Hematopoietic multipotent progenitor cell treated with erythropoietin and hydrocortisone succinate and interleukin-3 and kit ligand, for 17 days (in vitro differentiated cells): ENCODE measurements around the gene SDK1.

Experiments
- DNase-seq: peaks from one replicate; pipeline ENCODE4 v3.0.0-alpha.2; 2015; ENCODE audit warnings: low spot score

Gene SDK1

DNA sequence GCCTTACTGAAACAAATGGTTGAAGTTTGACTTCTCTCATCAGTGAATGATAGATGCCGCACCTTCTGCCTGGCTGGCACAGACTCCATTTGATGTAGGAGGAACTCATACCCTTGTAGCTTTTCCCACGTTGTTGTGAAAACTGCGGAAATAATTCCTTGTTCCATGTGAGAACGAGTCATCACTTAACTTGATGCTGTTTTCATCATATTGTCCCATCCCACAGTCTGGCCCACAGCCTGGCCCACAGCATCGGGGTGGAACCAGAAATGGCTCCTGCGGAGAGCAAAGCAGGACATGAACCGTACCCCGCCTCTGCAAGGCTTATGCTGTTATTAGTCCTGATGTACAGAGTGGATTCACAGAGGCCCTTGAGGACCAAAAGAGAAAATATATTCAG, 587.0 kb downstream of the SDK1 start:
- DNase-seq: no peak

GRCh38 chr7:3892157-3892556, 591.1 kb downstream of the SDK1 start:
- DNase-seq: no peak

DNA sequence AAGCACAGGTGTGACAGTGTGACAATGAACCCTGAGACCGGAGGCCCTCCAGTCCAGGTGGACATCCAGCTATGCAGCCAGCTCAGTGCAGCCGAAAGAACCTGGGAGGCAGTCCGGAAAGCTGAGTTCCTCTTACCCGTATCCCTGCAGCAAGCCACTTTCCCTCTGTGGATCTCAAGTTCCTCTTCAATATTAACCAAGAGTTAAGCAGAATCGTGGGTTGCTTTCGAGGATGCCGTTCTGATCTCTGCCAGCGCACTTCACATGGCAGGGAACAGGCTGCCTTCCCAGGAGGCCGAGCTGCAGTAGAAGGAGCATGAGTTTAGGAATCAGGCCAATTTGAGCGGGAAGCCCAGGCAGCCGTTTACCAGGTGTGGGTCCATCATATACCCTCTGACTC, 591.6 kb downstream of the SDK1 start:
- no peak for DNase-seq

DNA sequence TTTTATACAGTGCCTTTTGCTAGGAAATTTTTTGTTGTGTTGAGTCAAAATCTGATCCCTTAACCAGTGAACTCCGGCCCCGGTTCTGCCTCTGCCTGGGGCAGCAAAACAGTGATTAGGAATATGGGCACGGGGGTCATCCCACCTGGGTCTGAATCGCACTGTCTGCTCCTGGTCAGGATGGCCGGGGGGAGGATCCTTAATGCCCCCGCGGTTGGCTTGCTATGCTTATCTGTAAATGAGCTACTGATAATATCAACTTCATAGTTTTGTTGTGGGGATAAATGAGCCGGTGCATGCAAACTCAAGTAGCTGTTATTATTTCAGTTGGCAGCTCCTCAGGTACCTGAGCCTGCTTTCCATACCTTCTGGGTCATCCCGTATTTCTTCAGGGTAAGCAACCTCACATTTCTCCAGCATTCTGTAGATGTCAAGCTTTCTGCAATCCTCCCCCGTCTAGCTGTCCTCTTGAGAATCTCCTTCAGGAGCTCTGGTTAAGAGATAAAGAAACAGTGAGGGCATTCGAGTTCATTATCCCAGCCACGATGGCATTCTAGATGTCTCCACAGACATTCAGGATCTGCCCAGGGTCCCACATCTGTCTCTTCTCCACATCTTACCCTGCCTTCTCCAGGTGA, 592.2 kb downstream of the SDK1 start:
- DNase-seq: no peak

DNA sequence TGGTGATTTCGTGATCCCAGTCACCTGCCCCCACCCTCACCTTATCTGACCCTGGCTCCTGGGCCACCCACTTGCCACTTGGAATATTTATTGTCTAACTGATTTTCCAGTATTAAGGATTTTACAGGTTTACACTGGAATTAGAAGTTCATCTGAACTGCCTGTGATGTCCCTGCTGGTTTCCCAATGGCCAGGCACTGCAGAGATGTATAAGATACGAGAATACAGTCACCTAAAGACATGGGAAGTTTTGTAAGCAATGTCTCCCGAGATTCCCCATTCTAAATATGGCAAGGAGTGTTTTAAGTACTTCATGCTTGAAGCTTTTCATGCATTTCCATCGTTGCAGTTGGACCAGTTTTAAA, 592.7 kb downstream of the SDK1 start:
- DNase-seq: no peak

DNA sequence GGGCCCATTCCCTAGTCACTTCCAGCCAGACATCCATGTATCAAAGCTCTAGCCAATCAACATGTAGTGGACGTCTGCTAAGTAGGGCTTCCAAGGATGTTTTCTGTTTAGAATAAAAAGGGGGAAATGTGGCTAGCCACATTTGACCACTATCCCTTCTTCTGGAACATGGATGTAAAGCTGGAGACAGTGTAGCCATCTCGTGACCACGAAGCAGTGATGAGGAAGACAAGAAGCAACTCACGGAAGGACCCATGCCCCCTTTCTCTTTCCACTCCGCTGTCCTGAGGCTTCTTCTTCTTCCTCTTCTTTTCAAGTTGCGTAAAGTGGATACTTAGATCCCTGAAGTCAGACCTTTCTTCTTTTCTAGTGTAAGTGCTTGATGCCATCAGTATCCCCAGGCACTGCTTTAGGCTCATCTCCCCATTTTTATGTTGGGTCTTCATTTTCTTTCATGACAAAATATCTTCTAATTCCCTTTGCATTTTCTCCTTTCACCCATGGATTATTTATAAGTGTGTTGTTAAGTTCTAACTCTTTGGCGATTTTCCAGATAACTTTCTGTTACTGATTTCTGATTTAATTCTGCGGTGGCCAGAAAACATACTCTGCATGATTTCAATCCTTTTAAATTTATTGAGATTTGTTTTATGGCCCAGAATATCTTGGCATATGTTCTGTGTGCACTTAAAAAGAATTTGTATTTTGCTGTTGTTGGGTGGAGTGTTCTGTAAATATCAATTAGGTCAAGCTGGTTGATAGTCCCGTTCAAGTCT, 594.5 kb downstream of the SDK1 start:
- DNase-seq: no peak

DNA sequence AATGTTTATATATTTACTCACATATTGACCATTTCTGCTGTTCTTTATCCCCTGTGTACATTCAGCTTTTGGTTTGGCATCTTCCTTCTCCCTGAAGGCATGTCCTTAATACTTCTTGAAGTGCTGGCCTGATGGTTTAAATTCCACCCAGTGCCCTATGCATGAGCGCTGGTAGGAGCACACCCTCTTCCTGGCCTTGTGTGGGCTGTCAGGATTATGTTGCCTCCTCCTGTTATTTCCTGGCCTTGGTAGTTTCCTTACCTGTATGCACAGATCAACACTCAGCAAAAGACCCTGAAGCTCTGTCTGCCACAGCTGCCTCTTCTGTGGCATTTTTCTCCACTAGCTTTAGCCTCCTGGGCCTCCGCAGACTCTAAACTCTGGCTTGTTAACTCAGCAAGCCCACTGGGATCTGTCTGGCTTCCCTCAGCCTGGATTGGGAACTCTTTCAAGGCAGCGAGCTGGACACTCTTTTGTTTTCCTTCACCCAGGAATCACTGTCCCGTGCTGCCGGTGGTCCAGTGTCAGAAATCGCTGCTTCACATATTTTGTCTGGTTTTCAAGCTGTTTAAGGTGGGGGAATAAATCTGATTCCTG, 595.2 kb downstream of the SDK1 start:
- no peak for DNase-seq

DNA sequence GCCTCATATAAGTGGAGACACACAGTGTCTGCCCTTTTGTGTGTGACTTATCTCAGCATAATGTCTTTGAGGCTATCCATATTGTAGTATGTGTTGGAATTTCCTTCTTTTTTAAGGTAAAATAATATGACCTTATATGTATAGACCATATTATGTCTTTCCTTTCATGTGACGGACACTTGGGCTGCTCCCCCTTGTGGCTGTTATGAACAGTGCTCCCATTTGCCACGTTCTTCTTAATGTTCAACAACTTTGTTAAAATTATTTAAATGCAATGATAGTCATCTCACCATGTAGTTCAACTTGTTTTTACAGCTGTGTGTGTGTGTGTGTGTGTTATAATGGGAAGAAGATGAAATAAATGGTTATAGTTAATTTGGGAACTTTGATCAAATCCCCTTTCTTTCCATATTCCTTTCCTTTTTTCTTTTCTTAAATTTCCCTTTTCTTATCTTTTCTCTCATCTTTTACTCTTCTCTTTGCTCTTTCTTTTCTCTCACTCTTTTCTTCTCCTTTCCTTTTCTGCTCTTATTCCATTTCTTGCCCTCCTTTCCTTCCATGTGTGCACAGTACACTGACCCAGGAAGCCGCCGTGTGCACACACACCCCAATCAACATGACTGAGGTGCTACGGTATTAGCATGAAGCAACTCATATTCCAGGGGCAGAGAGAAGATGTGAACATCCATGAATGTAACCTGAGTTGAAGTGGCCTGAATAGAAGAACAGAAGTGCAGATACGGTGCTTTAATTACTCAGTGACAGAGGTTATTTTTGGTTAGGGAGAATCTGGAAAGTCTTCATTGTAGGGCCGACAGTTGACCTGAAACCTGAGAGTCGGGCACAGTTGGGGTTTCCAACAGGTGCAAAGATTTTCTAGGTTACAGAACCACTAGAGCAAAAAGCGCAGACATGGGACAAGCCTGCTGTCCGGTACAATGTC, 596.6 kb downstream of the SDK1 start:
- DNase-seq: peak; percentile 19

DNA sequence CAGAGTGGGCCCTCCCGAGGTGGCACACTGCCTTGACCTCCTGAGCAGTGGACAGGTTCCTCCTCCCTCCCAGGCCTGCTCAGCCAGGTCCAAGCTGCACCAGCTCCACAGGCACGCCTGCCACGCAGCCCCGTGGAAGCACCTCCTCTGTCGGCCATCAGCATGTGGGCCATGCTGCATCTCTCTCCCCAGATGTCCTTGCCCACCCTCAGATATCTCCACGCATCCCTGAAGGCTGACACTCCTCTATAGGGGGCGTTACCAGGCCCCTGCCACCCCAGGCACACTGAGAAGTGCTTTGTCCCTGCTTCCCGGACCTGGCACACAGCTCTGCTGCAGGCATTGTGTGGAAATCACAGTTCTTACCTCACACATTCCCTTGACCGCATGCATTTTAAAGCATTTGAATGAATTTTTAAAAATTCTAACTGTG, 598.5 kb downstream of the SDK1 start:
- DNase-seq: no peak

DNA sequence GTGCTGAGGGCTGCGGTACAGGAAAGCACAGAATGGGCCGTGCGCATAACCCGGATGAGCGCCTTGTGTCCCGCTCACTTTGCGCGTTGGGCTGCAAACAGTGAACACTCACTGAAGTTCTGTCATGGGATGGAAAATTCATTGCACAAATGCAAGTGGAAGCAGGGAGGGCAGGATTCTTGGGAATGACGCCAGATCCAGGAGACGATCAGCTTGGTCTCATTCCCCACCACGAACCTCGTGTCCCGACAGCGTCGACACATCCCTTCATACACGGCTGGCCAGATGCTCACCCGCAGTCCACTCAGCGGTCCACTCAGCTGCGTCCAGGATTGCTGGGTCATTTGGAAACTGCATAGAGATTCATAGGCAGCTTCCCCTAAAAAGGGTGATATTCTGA, 607.1 kb downstream of the SDK1 start:
- DNase-seq: no peak

DNA sequence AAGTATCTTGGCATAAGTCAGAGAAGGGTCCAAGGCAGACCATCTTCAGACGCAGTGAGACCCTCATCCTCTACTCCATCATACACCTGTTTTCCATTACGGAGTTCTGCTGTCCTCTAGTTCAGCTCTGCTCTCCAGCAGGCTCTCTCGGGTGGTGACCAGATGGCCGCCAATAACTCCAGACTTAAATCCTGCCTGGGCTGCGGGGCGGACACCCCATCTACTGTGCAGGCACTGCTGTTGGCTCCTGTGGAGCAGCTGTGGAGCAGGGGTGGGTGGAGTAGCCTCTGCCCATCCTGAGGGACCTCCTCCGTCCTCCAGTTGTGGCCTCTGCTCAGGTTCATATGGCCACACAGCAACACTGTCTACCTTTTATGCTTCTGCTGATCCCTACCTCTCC, 608.1 kb downstream of the SDK1 start:
- no peak for DNase-seq

DNA sequence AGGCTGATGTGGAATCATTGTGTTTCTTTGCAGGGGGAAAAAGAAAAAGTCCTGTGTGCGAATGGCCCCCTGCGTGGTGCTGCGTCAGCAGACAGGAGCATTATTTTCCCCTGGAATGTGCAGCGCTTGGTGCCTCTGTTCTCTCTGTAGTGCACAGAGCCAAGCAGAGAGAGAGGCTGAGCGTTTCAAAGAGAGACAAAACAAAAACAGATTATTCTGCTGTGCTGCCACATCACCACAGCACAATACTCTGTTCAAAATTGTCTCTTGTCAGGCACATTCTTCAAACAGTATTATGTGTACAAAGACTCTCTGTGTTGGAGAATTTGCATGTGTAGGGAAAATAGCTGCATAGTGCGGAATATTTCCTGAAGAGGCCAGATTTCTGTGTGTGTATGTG, 609.0 kb downstream of the SDK1 start:
- no peak for DNase-seq

GRCh38 chr7:3911685-3912084, 610.6 kb downstream of the SDK1 start:
- DNase-seq: no peak

DNA sequence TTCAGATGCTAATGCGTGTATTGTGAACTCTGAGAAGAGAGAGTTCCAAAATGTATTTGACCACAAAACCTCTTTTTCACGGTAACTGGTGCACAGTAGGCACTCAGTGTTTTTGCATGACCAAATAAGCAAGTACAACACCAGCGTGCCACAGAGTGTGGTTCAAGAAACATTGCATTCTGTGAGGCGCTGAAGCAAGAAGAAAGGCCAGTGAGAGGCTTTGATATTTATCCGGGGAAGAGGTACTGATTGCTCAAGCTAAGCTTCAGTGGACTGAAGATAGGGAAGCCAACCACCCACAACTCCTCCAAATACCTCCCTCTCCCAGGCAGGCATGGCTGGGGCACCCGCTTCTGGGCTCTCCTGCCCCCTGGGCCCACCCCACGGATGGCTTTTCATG, 611.2 kb downstream of the SDK1 start:
- DNase-seq: no peak

GRCh38 chr7:3914051-3914775, 613.2 kb downstream of the SDK1 start:
- DNase-seq: no peak

DNA sequence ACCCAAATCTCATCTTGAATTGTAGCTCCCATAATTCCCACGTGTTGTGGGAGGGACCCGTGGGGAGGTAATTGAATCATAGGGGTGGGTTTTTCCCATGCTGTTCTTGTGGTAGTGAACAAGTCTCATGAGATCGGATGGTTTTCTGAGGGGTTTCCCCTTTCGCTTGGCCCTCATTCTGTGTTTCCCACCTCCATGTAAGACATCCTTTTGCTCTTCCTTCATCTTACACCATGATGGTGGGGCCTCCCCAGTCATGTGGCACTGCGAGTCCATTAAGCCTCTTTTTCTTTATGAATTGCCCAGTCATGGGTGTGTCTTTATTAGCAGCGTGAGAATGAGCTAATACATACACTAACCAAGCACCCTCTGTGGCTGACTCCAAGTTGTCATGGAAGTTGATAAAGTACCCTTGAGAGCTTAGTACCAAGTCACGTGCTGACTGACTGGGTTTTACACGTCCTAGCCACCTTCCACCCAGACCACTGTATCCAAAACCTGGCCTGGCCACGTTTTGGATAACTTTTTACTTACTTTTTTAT, 614.4 kb downstream of the SDK1 start:
- DNase-seq: no peak

DNA sequence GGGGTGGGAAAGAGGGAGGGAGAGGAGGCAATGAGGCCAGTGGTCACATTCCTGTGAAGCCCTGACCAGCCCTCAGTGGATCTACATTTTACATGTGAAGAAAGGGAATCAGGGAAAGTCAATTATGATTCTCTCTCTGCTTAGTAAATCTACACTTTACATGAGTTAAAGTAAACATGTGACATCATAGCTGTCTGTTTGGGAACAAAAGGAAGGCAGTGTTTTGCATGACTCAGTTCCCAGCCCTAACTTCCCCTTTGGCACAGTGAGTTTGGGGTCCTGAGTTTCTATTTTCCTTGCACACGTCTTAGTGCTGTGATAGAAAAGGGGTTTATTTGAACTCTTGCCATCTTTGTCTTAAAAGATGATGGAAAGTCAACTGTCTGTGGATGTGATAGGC, 615.1 kb downstream of the SDK1 start:
- DNase-seq: no peak

- no peak for DNase-seq
Measured at GRCh38 chr7:3917436-3917835, 616.4 kb downstream of the SDK1 start.

DNA sequence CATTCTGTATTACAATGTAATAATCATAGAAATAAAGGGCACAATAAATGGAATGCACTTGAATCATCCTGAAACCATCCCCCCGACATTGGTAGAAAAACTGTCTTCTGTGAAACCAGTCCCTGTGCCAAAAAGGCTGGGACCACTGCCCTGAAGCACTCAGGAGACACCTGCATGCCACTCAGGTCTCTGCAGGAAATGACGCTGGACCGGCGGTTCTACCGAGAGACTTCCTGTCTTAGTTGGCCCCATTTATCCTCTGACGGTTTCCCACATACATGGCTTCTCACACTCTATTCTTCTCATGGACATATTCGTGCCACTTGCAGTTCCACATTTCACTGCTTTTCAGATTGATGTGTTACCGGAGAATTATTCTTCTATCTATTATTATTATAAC, 617.5 kb downstream of the SDK1 start:
- DNase-seq: no peak

DNA sequence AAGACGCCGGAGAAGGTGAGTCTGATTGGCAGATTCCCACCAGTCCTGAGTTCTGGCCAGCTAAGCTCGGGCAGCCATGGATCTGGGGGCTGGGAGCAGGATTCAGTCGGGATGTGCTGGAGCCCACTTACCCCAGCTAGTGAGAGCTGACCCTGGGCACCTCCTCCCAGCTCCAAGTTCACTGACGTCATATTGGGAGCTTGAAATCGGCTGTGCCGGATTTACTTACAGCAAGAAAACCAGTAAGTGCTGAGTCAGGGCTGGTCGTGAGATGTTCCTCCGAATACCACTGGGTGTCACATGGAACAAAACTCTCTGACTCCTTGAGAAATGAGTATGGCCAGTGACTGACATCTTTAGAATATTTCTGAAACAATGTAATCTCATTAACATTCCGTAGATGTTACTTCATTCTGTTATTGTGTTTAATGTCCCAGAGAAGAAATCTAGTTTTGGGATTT, 621.2 kb downstream of the SDK1 start:
- no peak for DNase-seq

- no peak for DNase-seq
Measured at GRCh38 chr7:3923307-3923918, 622.4 kb downstream of the SDK1 start.
